OCI-LY3 (cell line): Measurements from ENCODE around the gene NAT10.
"Not testable (repeated sequence)": the region's sequence is repeated elsewhere in the genome, so short reads cannot be mapped to it uniquely, and the experiment has no call there.

Experiments
- H2AFZ ChIP-seq: fragments of 200-600, 300-600 bp; shearing (Covaris generic); 2 replicates; pipeline ENCODE4 v1.6.0; 2014; ENCODE audit warnings: antibody characterized with exemption, low read depth, low read length
- H3K27ac ChIP-seq: fragments of 200-600, 300-600 bp; sonication (generic); 2 replicates; pipeline ENCODE4 v1.5.1; 2014; ENCODE audit warnings: mild to moderate bottlenecking, low read length, moderate library complexity, mixed read lengths
- H3K27me3 ChIP-seq: fragments of 200-600, 300-600 bp; sonication (generic); 2 replicates; pipeline ENCODE4 v1.6.1; 2014; ENCODE audit warnings: low read depth, low read length, mixed read lengths
- H3K36me3 ChIP-seq: fragments of 200-600, 300-600 bp; sonication (generic); replicated peaks from 2 replicates; pipeline ENCODE3; 2014; ENCODE audit warnings: low read depth, low read length, mixed read lengths
- H3K4me1 ChIP-seq: fragments of 300-600, 200-600 bp; sonication (generic); 2 replicates; pipeline ENCODE4 v1.6.1; 2014; ENCODE audit warnings: low read length, mixed read lengths
- H3K4me2 ChIP-seq: fragments of 200-600, 300-600 bp; sonication (generic); 2 replicates; pipeline ENCODE4 v1.6.1; 2014; ENCODE audit warnings: low read length, mixed read lengths
- H3K4me3 ChIP-seq: fragments of 300-600, 200-600 bp; sonication (generic); 2 replicates; pipeline ENCODE4 v1.5.1; 2014; ENCODE audit warnings: antibody characterized with exemption, mild to moderate bottlenecking, low read length, moderate library complexity
- H3K79me2 ChIP-seq: fragments of 300-600, 200-600 bp; shearing (Covaris generic); 2 replicates; pipeline ENCODE4 v1.6.1; 2014; ENCODE audit warnings: mild to moderate bottlenecking, low read length, mixed read lengths
- H3K9ac ChIP-seq: fragments of 300-600, 200-600 bp; shearing (Covaris generic); 2 replicates; pipeline ENCODE4 v1.6.0; 2014; ENCODE audit warnings: mild to moderate bottlenecking, low read length, moderate library complexity
- H3K9me3 ChIP-seq: fragments of 200-600, 300-600 bp; shearing (Covaris generic); 2 replicates; pipeline ENCODE4 v1.6.1; 2014; ENCODE audit warnings: low read length, mixed read lengths; ENCODE audit not compliant: insufficient read depth
- H4K20me1 ChIP-seq: fragments of 200-600, 300-600 bp; sonication (generic); 2 replicates; pipeline ENCODE4 v1.6.1; 2016; ENCODE audit warnings: low read length, mixed read lengths; ENCODE audit not compliant: insufficient read depth
- EZH2phosphoT487 ChIP-seq: fragments of 200-600 bp; shearing (Covaris generic); IDR thresholded peaks from 2 replicates; pipeline ENCODE4 v1.6.1; 2018; ENCODE audit warnings: antibody characterized with exemption, mixed run types, low read depth
- TF ChIP-seq, protein P1 (sequence below): fragments of 200-600, 300-600 bp; sonication (generic); IDR thresholded peaks from 2 replicates; pipeline ENCODE4 v1.5.1; 2014; ENCODE audit warnings: antibody characterized with exemption, low read length, low read depth

The NAT10 gene

DNA sequence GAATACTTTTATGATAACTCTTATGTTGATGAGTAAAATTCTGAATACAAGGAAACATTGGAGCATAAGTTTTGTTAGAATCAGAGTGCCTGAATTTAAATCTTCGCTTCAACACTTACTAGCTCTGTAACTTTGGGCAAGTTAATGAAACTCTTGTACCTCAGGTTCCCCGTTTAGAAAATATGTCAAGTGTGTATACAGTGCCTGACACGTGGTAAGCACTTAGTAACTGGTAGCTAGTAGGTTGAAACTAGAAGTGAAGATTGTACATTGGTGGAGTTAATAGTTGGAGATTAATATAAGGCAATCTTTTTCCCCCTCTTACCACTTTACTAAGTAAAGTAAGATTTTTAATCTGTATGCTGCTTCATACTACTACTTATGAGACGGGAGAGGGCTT lies 24.8 kb upstream of the NAT10 start:
- H3K79me2 ChIP-seq = peaks cover 76% of the 10 kb centered on the region

DNA sequence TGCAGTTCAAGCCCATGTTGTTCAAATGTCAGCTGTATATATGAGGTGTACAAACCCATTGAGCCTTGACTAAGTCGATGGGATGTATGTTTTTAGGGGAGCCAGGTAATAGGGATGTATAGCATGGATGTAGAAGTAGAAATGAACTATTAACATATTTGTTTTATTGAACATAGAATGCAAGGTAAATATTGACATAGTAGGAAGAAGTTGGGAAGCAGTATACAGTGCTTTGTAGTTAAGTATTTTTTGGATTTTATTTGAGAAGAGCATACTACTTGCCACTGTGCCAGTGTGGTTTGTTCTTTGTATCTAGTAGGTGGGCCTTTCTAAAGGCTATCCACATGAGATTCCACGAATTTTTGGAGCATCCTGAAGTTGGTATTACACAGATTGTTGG lies 20.8 kb upstream of the NAT10 start:
- Histone ChIP-seq H3K27me3 (no peaks in the 10 kb centered on the region), H3K9ac (no peak overlapping the region), H3K36me3 (peaks cover 67% of the 10 kb centered on the region), H3K79me2 (peaks cover 55% of the 10 kb centered on the region), H3K27ac (no peak overlapping the region), H4K20me1 (peaks cover 21% of the 10 kb centered on the region), H3K4me1 (peaks cover 31% of the 10 kb centered on the region), H2AFZ (no peak overlapping the region), H3K4me3 (no peak overlapping the region), H3K4me2 (no peak overlapping the region), H3K9me3 (no peaks in the 10 kb centered on the region)
- no peak for TF ChIP-seq EZH2phosphoT487
- TF ChIP-seq, protein P1, sequence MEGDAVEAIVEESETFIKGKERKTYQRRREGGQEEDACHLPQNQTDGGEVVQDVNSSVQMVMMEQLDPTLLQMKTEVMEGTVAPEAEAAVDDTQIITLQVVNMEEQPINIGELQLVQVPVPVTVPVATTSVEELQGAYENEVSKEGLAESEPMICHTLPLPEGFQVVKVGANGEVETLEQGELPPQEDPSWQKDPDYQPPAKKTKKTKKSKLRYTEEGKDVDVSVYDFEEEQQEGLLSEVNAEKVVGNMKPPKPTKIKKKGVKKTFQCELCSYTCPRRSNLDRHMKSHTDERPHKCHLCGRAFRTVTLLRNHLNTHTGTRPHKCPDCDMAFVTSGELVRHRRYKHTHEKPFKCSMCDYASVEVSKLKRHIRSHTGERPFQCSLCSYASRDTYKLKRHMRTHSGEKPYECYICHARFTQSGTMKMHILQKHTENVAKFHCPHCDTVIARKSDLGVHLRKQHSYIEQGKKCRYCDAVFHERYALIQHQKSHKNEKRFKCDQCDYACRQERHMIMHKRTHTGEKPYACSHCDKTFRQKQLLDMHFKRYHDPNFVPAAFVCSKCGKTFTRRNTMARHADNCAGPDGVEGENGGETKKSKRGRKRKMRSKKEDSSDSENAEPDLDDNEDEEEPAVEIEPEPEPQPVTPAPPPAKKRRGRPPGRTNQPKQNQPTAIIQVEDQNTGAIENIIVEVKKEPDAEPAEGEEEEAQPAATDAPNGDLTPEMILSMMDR = no peak

More for the DNA sequence above, 24.8 kb upstream of the NAT10 start:
- TF ChIP-seq, protein P1 = no peak
- TF ChIP-seq EZH2phosphoT487 = no peak
- Histone ChIP-seq H3K9ac (no peak overlapping the region), H3K27ac (no peak overlapping the region), H4K20me1 (peaks cover 27% of the 10 kb centered on the region), H3K4me1 (peaks cover 12% of the 10 kb centered on the region), H3K27me3 (no peaks in the 10 kb centered on the region), H3K4me3 (no peak overlapping the region), H2AFZ (no peak overlapping the region), H3K4me2 (no peak overlapping the region), H3K36me3 (peaks cover 73% of the 10 kb centered on the region), H3K9me3 (no peaks in the 10 kb centered on the region)

DNA sequence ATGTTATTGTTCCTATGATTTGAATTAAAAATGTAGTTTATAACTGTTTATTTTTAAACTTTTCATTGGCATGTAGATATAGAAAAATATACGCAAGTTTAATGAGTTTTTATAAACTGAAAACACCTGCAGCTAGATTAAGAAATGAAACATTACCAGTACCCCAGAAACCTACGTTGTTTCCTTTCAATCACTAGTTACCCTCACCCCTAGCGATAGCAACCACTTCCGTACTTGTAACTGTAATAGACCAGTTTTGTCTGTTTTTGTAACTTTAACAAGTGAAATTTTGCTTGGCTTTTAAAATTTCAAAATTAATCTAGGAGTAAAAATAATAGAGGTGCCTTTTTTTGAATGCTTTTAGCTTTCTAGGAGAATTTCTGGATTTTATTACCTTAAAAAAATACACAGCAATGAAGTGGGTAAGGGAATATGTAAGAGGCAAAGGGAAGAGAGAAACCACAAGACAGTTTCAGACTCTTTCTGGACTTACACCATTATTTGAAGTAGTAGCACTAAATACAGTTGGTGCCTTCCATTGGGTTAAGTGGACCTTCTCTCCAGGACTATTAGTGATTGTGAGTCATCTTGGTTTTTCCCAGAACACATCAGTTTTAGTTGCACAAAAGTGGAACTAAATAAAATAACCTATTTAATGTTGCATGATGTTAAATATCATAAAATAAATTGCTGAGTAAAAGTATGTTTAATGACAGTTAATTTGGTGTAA lies 18.7 kb upstream of the NAT10 start:
- Histone ChIP-seq H3K27ac (peak overlapping the region; percentile 68), H3K4me2 (peak overlapping the region; percentile 46), H3K9ac (no peak overlapping the region), H3K9me3 (no peaks in the 10 kb centered on the region), H4K20me1 (peaks cover 21% of the 10 kb centered on the region), H2AFZ (no peak overlapping the region), H3K79me2 (peaks cover 57% of the 10 kb centered on the region), H3K27me3 (no peaks in the 10 kb centered on the region), H3K36me3 (peaks cover 72% of the 10 kb centered on the region), H3K4me3 (no peak overlapping the region), H3K4me1 (peaks cover 31% of the 10 kb centered on the region)
- TF ChIP-seq, protein P1 = no peak
- TF ChIP-seq EZH2phosphoT487 = no peak

DNA sequence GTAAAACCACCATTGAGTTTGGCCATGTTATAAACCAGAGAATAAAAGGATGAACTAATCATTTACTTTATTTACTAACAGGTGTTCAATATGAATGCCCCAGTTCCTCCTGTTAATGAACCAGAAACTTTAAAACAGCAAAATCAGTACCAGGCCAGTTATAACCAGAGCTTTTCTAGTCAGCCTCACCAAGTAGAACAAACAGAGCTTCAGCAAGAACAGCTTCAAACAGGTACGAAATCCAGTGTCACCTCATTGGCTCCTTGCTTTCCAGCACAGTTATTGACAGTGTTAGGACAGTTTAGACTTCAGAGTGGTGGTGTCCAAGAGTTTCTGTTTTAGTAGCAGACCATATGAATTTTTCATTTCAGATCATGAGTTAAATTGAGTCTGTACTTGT lies 13.6 kb upstream of the NAT10 start:
- no peak overlapping the region for H3K27ac ChIP-seq
- no peak overlapping the region for H3K9ac ChIP-seq
- H3K4me3 ChIP-seq = no peak overlapping the region
- H3K9me3 ChIP-seq = no peaks in the 10 kb centered on the region
- H3K27me3 ChIP-seq = no peaks in the 10 kb centered on the region
- no peak for TF ChIP-seq EZH2phosphoT487
- no peak overlapping the region for H2AFZ ChIP-seq
- peaks cover 73% of the 10 kb centered on the region for H3K36me3 ChIP-seq
- no peak overlapping the region for H3K4me2 ChIP-seq
- H3K79me2 ChIP-seq = peaks cover 46% of the 10 kb centered on the region
- H4K20me1 ChIP-seq = no peaks in the 10 kb centered on the region
- H3K4me1 ChIP-seq = peaks cover 7% of the 10 kb centered on the region

DNA sequence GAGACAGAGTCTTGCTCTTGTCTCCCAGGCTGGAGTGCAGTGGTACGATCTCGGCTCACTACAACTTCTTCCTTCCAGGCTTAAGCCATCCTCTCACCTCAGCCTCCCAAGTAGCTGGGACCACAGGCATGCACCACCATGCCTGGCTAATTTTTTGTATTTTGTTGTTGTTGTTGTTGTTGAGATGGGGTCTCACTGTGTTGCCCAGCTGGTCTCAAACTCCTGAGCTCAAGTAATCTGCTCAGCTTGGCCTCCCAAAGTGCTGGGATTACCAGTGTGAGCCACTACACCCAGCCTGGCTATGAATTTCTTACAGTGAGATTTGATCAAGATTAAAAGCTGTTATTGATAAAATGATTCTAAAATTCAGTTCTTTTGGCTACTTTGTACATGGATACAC lies 10.5 kb upstream of the NAT10 start:
- Histone ChIP-seq H3K36me3 (peaks cover 77% of the 10 kb centered on the region), H3K79me2 (peaks cover 34% of the 10 kb centered on the region)
- not testable (repeated sequence) for H3K27me3 ChIP-seq, H3K9ac ChIP-seq, H2AFZ ChIP-seq, H4K20me1 ChIP-seq, H3K27ac ChIP-seq, H3K4me1 ChIP-seq, H3K9me3 ChIP-seq, H3K4me3 ChIP-seq, H3K4me2 ChIP-seq
